HEK293 (cell line): ENCODE measurements around the gene ATAT1.
"Not testable (repeated sequence)": the region's sequence is repeated elsewhere in the genome, so short reads cannot be mapped to it uniquely, and the experiment has no call there.

ENCODE experiments used
- KLF1 ChIP-seq: fragments of 450-650 bp; formaldehyde crosslinking; IDR thresholded peaks from 2 replicates; pipeline ENCODE4 v1.5.1; 2016; ENCODE audit warnings: missing biosample characterization, missing genetic modification characterization
- ZNF138 ChIP-seq: fragments of 450-650 bp; formaldehyde crosslinking; IDR thresholded peaks from 2 replicates; pipeline ENCODE4 v1.5.1; 2016; ENCODE audit warnings: missing biosample characterization, missing genetic modification characterization, borderline replicate concordance
- ZNF391 ChIP-seq: fragments of 450-650 bp; formaldehyde crosslinking; IDR thresholded peaks from 2 replicates; pipeline ENCODE4 v1.5.1; 2016; ENCODE audit warnings: low read depth, missing biosample characterization, missing genetic modification characterization, borderline replicate concordance
- ZNF404 ChIP-seq: fragments of 450-650 bp; formaldehyde crosslinking; IDR thresholded peaks from 2 replicates; pipeline ENCODE4 v1.5.1; 2017; ENCODE audit warnings: missing biosample characterization, missing genetic modification characterization
- ZNF548 ChIP-seq: fragments of 450-650 bp; formaldehyde crosslinking; IDR thresholded peaks from 2 replicates; pipeline ENCODE4 v1.5.1; 2016; ENCODE audit warnings: missing biosample characterization, missing genetic modification characterization

GRCh38 chr6:30657922-30658321 is 31.2 kb downstream of the ATAT1 start:
- not testable (repeated sequence) for TF ChIP-seq ZNF391 (tag by site-specific recombination); KLF1; ZNF548 (tag by site-specific recombination); ZNF404 (tag by site-specific recombination); ZNF138 (tag by site-specific recombination)
